Testis (tissue), 2 donors: Measurements from ENCODE around the gene BEX1.

ENCODE experiments used
- CTCF ChIP-seq, 3 experiments: fragments of 450-650 bp in 2 of 3; fragments of 200-600 bp in 1 of 3; sonication (generic) in 1 of 3; IDR thresholded peaks; one replicate each; pipeline ENCODE4 v1.5.1; 2016 to 2019; ENCODE audit warnings: antibody characterized with exemption in 3 of 3, mild to moderate bottlenecking in 2 of 3, moderate library complexity in 1 of 3
- POLR2A ChIP-seq: fragments of 450-650 bp; IDR thresholded peaks from one replicate; pipeline ENCODE4 v1.6.1; 2017; ENCODE audit warnings: antibody characterized with exemption, mild to moderate bottlenecking, moderate library complexity

GRCh38 chrX:103051260-103051789 lies 12.6 kb downstream of the BEX1 start:
- TF ChIP-seq POLR2A (no peak), CTCF (IDR thresholded peaks at IDR 0.05) (no peak)
